ENCODE measurements around the gene SATB1.

- no peak for TF ChIP-seq POLR2A (IDR thresholded peaks at IDR 0.05; ENCODE audit: low read depth, low read length)
- TF ChIP-seq RFX5 (IDR thresholded peaks at IDR 0.05; ENCODE audit: low read depth, low read length) = no peak
- TF ChIP-seq CTCF (conservative IDR thresholded peaks at IDR 0.05; ENCODE audit: low read depth, low read length) = no peak
Measured at GRCh38 chr3:18416332-18416731, 8.8 kb downstream of the SATB1 start.

Data from IMR-90 (cell line).